Coronary artery (tissue), 2 donors: ENCODE results near the gene DMBX1.

Source experiments
- DNase-seq: peaks from one replicate; pipeline ENCODE4 v3.0.0-alpha.2; 2017; ENCODE audit warnings: low spot score
- H3K27ac ChIP-seq, 2 donors: fragments of 200-600 bp; sonication (generic); one replicate each; pipeline ENCODE4 v1.5.1; 2016 to 2019
- H3K4me3 ChIP-seq: fragments of 200-600 bp; sonication (generic); 2 replicates; pipeline ENCODE4 v1.5.1; 2016; ENCODE audit warnings: mild to moderate bottlenecking, moderate library complexity
- CTCF ChIP-seq: fragments of 200-600 bp; sonication (generic); IDR thresholded peaks from one replicate; pipeline ENCODE4 v1.5.1; 2019; ENCODE audit warnings: antibody characterized with exemption

The DMBX1 gene

GRCh38 chr1:46467183-46467504 is 22.5 kb upstream of the DMBX1 start:
- H3K4me3 ChIP-seq: peak overlapping the region; percentile 84

GRCh38 chr1:46469881-46470280 is 19.8 kb upstream of the DMBX1 start:
- Histone ChIP-seq H3K4me3 (no peak overlapping the region), H3K27ac (no peak overlapping the region)
- no peak for TF ChIP-seq CTCF
- no peak for DNase-seq

More at GRCh38 chr1:46467183-46467504, 22.5 kb upstream of the DMBX1 start:
- no peak for DNase-seq
- no peak for TF ChIP-seq CTCF
- no peak overlapping the region for H3K27ac ChIP-seq

GRCh38 chr1:46471848-46472492 is 17.7 kb upstream of the DMBX1 start:
- Histone ChIP-seq H3K4me3 (no peak overlapping the region), H3K27ac (no peak overlapping the region)
- TF ChIP-seq CTCF: no peak
- DNase-seq: no peak

- Histone ChIP-seq H3K4me3 (no peak overlapping the region), H3K27ac (no peak overlapping the region)
- no peak for DNase-seq
- TF ChIP-seq CTCF: no peak
These were observed 17.0 kb upstream of the DMBX1 start for GRCh38 chr1:46472498-46473181.

- no peak for TF ChIP-seq CTCF
- no peak for DNase-seq
- no peak overlapping the region for H3K4me3 ChIP-seq
- no peak overlapping the region for H3K27ac ChIP-seq
These were observed 15.6 kb upstream of the DMBX1 start for GRCh38 chr1:46473991-46474390.

GRCh38 chr1:46474570-46474969 is 15.1 kb upstream of the DMBX1 start:
- no peak for TF ChIP-seq CTCF
- H3K27ac ChIP-seq: no peak overlapping the region
- no peak overlapping the region for H3K4me3 ChIP-seq
- DNase-seq: no peak

GRCh38 chr1:46476673-46477072 is 13.0 kb upstream of the DMBX1 start:
- Histone ChIP-seq H3K4me3 (no peak overlapping the region), H3K27ac (no peak overlapping the region)
- DNase-seq: no peak
- no peak for TF ChIP-seq CTCF
